Transverse colon (tissue), 4 donors: ENCODE measurements around the gene SUSD3. TPM values are rescaled to one million over a fixed set of nuclear protein-coding genes. Genes with fewer than 3 reads are reported as not detected.

ENCODE experiments used
- DNase-seq: peaks from one replicate; pipeline ENCODE4 v3.0.0-alpha.2; 2019
- H3K27ac ChIP-seq, 4 donors: fragments of 200-600 bp; sonication (generic); 2 replicates each; pipeline ENCODE4 v1.5.1; 2016 to 2018; ENCODE audit warnings: inconsistent platforms in 4 of 4
- H3K27me3 ChIP-seq: fragments of 200-600 bp; sonication (generic); 2 replicates; pipeline ENCODE4 v1.5.1; 2017; ENCODE audit warnings: inconsistent platforms
- H3K36me3 ChIP-seq, 4 donors: fragments of 200-600 bp; sonication (generic); 2 replicates each; pipeline ENCODE4 v1.5.1; 2017 to 2019; ENCODE audit warnings: inconsistent platforms in 4 of 4
- H3K4me1 ChIP-seq, 4 donors: fragments of 200-600 bp; sonication (generic); 2 replicates each; pipeline ENCODE4 v1.5.1; 2017 to 2020; ENCODE audit warnings: inconsistent platforms in 4 of 4
- H3K4me3 ChIP-seq, 4 donors: fragments of 200-600 bp; sonication (generic); 1 replicate in 1 of 4; 2 replicates in 3 of 4; pipeline versions ENCODE4 v1.5.1 to v1.6.1; 2017 to 2019; ENCODE audit warnings: inconsistent platforms in 4 of 4
- H3K9me3 ChIP-seq, 2 donors: fragments of 200-600 bp; sonication (generic); 2 replicates each; pipeline ENCODE4 v1.5.1; 2017 to 2019; ENCODE audit warnings: inconsistent platforms in 2 of 2
- CTCF ChIP-seq, 5 experiments: fragments of 200-600 bp in 3 of 5; fragments of 450-650 bp in 2 of 5; sonication (generic) in 3 of 5; IDR thresholded peaks; 1 replicate in 2 of 5; 2 replicates in 3 of 5; pipeline ENCODE4 v1.5.1; 2016 to 2017; ENCODE audit warnings: antibody characterized with exemption in 5 of 5, inconsistent platforms in 3 of 5, mild to moderate bottlenecking in 2 of 5, moderate library complexity in 1 of 5
- EP300 ChIP-seq: sonication (generic); formaldehyde crosslinking; IDR thresholded peaks from one replicate; pipeline ENCODE4 v1.6.1; 2017; ENCODE audit warnings: antibody characterized with exemption, low read depth
- POLR2A ChIP-seq: fragments of 450-650 bp; IDR thresholded peaks from one replicate; pipeline ENCODE4 v1.6.1; 2016; ENCODE audit warnings: antibody characterized with exemption, mild to moderate bottlenecking, moderate library complexity
- POLR2AphosphoS5 ChIP-seq, 3 donors: sonication (generic); formaldehyde crosslinking; IDR thresholded peaks; one replicate each; pipeline ENCODE4 v1.6.1; 2016; ENCODE audit warnings: antibody characterized with exemption in 3 of 3
- WGBS, 2 donors: methylation state at CpG; one replicate each; pipeline ENCODE4 v1.1.5; 2018; ENCODE audit warnings: low coverage in 1 of 2; 5-methylcytosine and 5-hydroxymethylcytosine counted together
- in situ Hi-C, 4 donors: fragments of 200-750 bp; cut with MboI; loops; one replicate each; pipeline versions ENCODE4 v1.15.0 to v1.15.1; 2017; ENCODE audit warnings: low sequenced_read_pairs in 3 of 4, low pct_ligation_motif_present in 1 of 4, low pct_unique_long_range_greater_than_20kb in 1 of 4
- intact Hi-C: fragments of 100-400 bp; cut with DNase I; formaldehyde crosslinking; loops from one replicate; pipeline ENCODE4 v1.15.1; 2023; ENCODE audit warnings: low total_unique reads
- total RNA-seq, 4 donors: library from RNA; depleted of rRNA; stranded (reverse); fragments of >200 nt; gene quantifications; one replicate each; pipeline ENCODE4 v1.1.0, GENCODE V29; 2016

The SUSD3 gene
- total RNA-seq, 4 donors from 2014 or later: 1.9 to 2.7 TPM; not detected in 2

- no peak for TF ChIP-seq POLR2A
- no peak for TF ChIP-seq EP300
- no peak for TF ChIP-seq POLR2AphosphoS5 (IDR thresholded peaks at IDR 0.05)
- no peak for TF ChIP-seq CTCF (IDR thresholded peaks at IDR 0.05)
- Histone ChIP-seq H3K27ac (peak overlapping the region; percentile 95 to 100 (median 96)), H3K27me3 (no peaks in the 10 kb centered on the region), H3K9me3 (no peaks in the 10 kb centered on the region), H3K4me1 (peaks cover 53 to 83% (median 71%) of the 10 kb centered on the region in 4 donors), H3K4me3 (peak overlapping the region in 2 of 4 donors; percentile 72 to 77), H3K36me3 (no peaks in the 10 kb centered on the region)
- peak; percentile 7 for DNase-seq
- intact Hi-C loops: no loop called here
- in situ Hi-C loops: no loop called here
- 88% methylated on average over 13 of the region's 13 CpGs; no CpG with 5 or more reads in 1 of the 2 donors for WGBS, 2 donors
These were observed 73.2 kb downstream of the SUSD3 start for GRCh38 chr9:93131599-93132286.

GRCh38 chr9:93132287-93132927, 73.9 kb downstream of the SUSD3 start:
- Histone ChIP-seq H3K4me3 (peak overlapping the region in 3 of 4 donors; percentile 66 to 77 (median 72)), H3K27ac (peak overlapping the region; percentile 95 to 100 (median 96)), H3K36me3 (no peaks in the 10 kb centered on the region), H3K9me3 (no peaks in the 10 kb centered on the region), H3K27me3 (no peaks in the 10 kb centered on the region), H3K4me1 (peaks cover 50 to 76% (median 64%) of the 10 kb centered on the region in 4 donors)
- DNase-seq: peak; percentile 79
- 27 to 60% methylated on average over 1 to 12 of the region's 12 CpGs for WGBS, 2 donors
- no peak for TF ChIP-seq CTCF (IDR thresholded peaks at IDR 0.05)
- no peak for TF ChIP-seq EP300
- peak; percentile 13 for TF ChIP-seq POLR2A
- peak; percentile 19 to 58 (median 56) for TF ChIP-seq POLR2AphosphoS5 (IDR thresholded peaks at IDR 0.05)
- in situ Hi-C loops: no loop called here
- intact Hi-C loops: no loop called here

- TF ChIP-seq EP300 (no peak), POLR2AphosphoS5 (IDR thresholded peaks at IDR 0.05) (no peak), POLR2A (no peak), CTCF (IDR thresholded peaks at IDR 0.05) (no peak)
- in situ Hi-C loops (no loop called here), intact Hi-C loops (no loop called here)
- H3K27ac ChIP-seq: peak overlapping the region; percentile 95 to 100 (median 96)
- 27% methylated on average over 15 of the region's 21 CpGs; no CpG with 5 or more reads in 1 of the 2 donors for WGBS, 2 donors
- no peaks in the 10 kb centered on the region for H3K36me3 ChIP-seq
- no peaks in the 10 kb centered on the region for H3K9me3 ChIP-seq
- H3K4me1 ChIP-seq: peaks cover 45 to 69% (median 58%) of the 10 kb centered on the region in 4 donors
- peak; percentile 42 for DNase-seq
- no peaks in the 10 kb centered on the region for H3K27me3 ChIP-seq
- H3K4me3 ChIP-seq: peak overlapping the region; percentile 56 to 77 (median 69)
These were observed 74.6 kb downstream of the SUSD3 start for GRCh38 chr9:93132946-93133680.

GRCh38 chr9:93133681-93134014, 75.1 kb downstream of the SUSD3 start:
- in situ Hi-C loops: no loop called here
- 0% methylated on average over 14 of the region's 34 CpGs; no CpG with 5 or more reads in 1 of the 2 donors for WGBS, 2 donors
- Histone ChIP-seq H3K4me1 (peaks cover 43 to 66% (median 56%) of the 10 kb centered on the region in 4 donors), H3K4me3 (peak overlapping the region; percentile 56 to 77 (median 69)), H3K27ac (peak overlapping the region; percentile 95 to 100 (median 96)), H3K36me3 (no peaks in the 10 kb centered on the region), H3K9me3 (no peaks in the 10 kb centered on the region), H3K27me3 (no peaks in the 10 kb centered on the region)
- intact Hi-C loops: no loop called here
- peak; percentile 86 for DNase-seq
- TF ChIP-seq EP300 (no peak), POLR2A (peak; percentile 84), CTCF (IDR thresholded peaks at IDR 0.05) (no peak), POLR2AphosphoS5 (IDR thresholded peaks at IDR 0.05) (peak; percentile 47 to 84 (median 84))
